ENCODE data around the gene ATXN2.
"Not testable (repeated sequence)": the region's sequence is repeated elsewhere in the genome, so short reads cannot be mapped to it uniquely, and the experiment has no call there.

Gene ATXN2

DNA sequence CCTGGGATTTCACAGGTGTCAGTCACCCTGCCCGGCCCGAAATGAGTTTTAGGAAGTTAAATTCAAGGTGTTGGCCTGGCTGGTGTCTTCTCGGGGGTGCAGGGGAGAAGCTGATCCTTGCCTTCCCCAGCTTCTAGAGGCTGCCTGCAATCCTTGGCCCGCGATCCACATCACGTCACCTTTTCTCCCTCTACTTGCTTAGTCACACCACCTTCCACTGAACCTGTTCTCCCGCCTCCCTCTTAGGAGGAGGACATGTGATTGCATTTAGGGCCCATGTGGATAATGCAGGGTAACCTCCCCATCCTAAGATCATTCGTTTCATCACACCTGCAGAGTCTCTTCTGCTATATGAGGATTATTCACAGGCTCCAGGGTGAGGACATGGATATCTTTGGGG lies 25.4 kb upstream of the ATXN2 start:
- Histone ChIP-seq H3K36me3 (no peaks in the 10 kb centered on the region), H3K9me3 (no peaks in the 10 kb centered on the region), H3K4me1 (no peaks in the 10 kb centered on the region), H3K27ac (no peak overlapping the region), H3K27me3 (no peaks in the 10 kb centered on the region), H3K4me3 (no peak overlapping the region)
- intact Hi-C loops (cut with DNase I; ENCODE audit: low total_unique reads), result no loop called here
- TF ChIP-seq, protein P1, sequence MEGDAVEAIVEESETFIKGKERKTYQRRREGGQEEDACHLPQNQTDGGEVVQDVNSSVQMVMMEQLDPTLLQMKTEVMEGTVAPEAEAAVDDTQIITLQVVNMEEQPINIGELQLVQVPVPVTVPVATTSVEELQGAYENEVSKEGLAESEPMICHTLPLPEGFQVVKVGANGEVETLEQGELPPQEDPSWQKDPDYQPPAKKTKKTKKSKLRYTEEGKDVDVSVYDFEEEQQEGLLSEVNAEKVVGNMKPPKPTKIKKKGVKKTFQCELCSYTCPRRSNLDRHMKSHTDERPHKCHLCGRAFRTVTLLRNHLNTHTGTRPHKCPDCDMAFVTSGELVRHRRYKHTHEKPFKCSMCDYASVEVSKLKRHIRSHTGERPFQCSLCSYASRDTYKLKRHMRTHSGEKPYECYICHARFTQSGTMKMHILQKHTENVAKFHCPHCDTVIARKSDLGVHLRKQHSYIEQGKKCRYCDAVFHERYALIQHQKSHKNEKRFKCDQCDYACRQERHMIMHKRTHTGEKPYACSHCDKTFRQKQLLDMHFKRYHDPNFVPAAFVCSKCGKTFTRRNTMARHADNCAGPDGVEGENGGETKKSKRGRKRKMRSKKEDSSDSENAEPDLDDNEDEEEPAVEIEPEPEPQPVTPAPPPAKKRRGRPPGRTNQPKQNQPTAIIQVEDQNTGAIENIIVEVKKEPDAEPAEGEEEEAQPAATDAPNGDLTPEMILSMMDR (IDR thresholded peaks at IDR 0.05), result no peak
- no peak for DNase-seq

DNA sequence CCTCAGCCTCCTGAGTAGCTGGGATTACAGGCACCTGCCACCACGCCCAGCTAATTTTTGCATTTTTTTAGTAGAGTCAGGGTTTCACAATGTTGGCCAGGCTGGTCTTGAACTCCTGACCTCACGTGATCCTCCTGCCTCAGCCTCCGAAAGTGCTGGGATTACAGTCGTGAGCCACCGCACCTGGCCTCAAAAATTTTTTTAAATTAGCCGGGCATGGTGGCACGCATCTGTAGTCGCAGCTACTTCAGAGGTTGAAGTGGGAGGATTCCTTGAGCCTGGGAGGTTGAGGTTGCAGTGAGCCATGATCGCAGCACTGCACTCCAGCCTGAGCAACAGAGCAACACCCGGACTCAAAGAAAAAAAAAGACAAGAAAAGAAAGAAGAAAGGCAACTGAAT lies 18.7 kb upstream of the ATXN2 start:
- H3K4me1 ChIP-seq; H3K27me3 ChIP-seq; intact Hi-C loops (cut with DNase I; ENCODE audit: low total_unique reads); H3K36me3 ChIP-seq; H3K27ac ChIP-seq; H3K4me3 ChIP-seq; DNase-seq; H3K9me3 ChIP-seq: not testable (repeated sequence)

DNA sequence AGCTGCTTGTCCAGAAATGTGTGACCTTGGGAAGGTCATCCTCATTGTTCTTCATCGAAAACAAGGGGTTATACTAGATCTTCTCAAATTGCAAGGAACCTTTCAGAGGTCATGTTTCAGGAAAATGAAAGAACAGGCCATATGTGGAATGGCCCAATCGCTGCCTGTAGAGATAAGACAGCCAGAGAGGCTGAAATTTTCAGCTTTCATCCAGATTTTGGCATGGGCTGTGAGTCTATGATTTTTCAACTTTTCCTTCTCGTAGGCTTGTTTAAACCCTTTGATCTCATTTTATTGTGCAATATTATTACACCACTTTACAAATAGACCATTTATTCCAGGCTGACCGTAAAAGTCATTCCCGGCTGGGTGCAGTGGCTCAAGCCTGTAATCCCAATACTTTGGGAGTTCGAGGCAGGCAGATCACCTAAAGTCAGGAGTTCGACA lies 17.1 kb upstream of the ATXN2 start:
- intact Hi-C loops (cut with DNase I; ENCODE audit: low total_unique reads), result no loop called here
- TF ChIP-seq, protein P1 (IDR thresholded peaks at IDR 0.05), result no peak
- DNase-seq, result no peak
- Histone ChIP-seq H3K27me3 (no peaks in the 10 kb centered on the region), H3K4me3 (no peak overlapping the region), H3K36me3 (no peaks in the 10 kb centered on the region), H3K4me1 (no peaks in the 10 kb centered on the region), H3K9me3 (no peaks in the 10 kb centered on the region), H3K27ac (no peak overlapping the region)

DNA sequence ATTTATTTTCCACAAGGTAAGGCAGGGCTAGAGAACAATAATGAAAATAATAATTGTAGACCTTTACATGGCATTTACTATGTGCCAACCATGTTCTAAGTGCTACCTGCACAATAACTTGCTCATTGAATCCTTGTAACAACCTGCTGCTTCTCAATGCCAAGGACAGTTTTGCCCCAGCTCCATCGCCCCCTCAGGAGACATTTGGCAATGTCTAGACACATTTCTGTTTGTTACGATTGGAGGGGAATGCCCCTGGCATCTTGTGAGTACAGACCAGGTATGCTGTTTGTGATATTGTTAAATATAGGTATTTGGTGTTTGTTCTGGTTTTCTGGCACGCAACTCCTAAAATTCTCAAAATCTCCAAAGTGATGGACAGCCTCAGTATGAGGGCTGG lies 8.1 kb upstream of the ATXN2 start:
- Histone ChIP-seq H3K4me3 (no peak overlapping the region), H3K27me3 (no peaks in the 10 kb centered on the region), H3K9me3 (no peaks in the 10 kb centered on the region), H3K27ac (no peak overlapping the region), H3K36me3 (no peaks in the 10 kb centered on the region), H3K4me1 (no peaks in the 10 kb centered on the region)
- TF ChIP-seq, protein P1 (IDR thresholded peaks at IDR 0.05), result no peak
- intact Hi-C loops (cut with DNase I; ENCODE audit: low total_unique reads), result no loop called here
- no peak for DNase-seq

DNA sequence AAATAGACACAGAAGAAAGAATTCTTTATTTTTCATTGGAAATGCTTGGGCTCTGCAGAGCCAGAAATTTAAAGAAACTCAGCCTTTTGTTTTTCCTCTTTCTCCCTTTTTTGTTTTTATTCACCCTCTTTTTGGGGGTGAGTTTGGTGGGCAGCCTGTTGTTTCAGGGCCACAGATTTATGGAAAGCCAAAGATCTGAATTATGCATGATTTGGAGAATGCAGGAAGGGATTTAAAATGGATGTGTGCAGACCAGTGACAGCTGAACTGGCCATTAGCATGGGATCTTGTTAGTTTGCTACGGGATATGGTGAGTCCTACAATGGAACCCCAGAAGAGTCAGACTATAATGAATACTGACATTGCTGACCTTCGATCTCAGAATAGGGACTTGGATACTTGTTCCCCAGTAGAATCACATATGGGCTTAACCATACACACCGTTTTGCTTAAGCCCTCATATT lies 7.7 kb upstream of the ATXN2 start:
- TF ChIP-seq, protein P1 (IDR thresholded peaks at IDR 0.05), result no peak
- Histone ChIP-seq H3K4me1 (no peaks in the 10 kb centered on the region), H3K36me3 (no peaks in the 10 kb centered on the region), H3K4me3 (no peak overlapping the region), H3K9me3 (no peaks in the 10 kb centered on the region), H3K27ac (no peak overlapping the region), H3K27me3 (no peaks in the 10 kb centered on the region)
- no peak for DNase-seq
- intact Hi-C loops (cut with DNase I; ENCODE audit: low total_unique reads), result no loop called here

DNA sequence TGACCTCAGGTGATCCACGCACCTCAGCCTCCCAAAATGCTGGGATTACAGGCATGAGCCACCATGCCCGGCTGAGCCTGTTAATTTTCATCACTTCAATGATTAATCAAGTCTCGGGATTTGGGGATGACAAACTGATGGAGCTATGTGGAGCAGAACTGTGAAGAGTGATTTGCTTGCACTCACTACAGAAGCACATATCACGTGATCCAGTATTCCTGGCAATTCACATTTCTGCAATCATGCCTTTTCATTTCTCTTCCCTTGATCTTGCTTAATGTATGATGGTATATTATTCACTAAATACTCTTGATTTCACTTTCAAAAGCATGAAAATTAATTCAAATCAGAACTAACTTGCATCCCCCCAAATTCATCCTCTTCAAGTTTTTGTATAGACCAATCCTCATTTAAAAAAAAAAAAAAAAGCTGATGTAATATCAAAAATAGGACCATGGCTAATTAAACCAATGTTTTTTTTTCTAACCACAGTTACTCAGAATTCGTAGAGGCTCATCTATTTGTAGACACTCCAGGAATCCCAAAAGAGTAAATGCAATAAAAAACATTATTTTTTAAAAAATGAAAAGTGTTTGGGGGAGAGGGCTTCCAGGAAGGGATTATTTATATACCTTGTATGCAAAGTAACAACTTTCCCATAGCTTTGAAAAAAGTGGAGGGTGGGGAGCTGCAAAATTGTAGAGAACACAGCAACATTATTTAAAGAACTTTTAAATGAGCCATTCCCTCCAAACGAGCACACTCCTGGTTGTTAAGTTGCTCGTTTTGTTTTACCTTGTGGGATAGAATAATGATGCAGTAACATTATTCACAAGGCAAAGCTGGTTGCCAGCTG lies 7.0 kb upstream of the ATXN2 start:
- H3K36me3 ChIP-seq, result no peaks in the 10 kb centered on the region
- no peaks in the 10 kb centered on the region for H3K4me1 ChIP-seq
- no peaks in the 10 kb centered on the region for H3K9me3 ChIP-seq
- H3K27ac ChIP-seq, result no peak overlapping the region
- intact Hi-C loops (cut with DNase I; ENCODE audit: low total_unique reads), result no loop called here
- no peaks in the 10 kb centered on the region for H3K27me3 ChIP-seq
- TF ChIP-seq, protein P1 (IDR thresholded peaks at IDR 0.05), result no peak
- no peak for DNase-seq
- no peak overlapping the region for H3K4me3 ChIP-seq

DNA sequence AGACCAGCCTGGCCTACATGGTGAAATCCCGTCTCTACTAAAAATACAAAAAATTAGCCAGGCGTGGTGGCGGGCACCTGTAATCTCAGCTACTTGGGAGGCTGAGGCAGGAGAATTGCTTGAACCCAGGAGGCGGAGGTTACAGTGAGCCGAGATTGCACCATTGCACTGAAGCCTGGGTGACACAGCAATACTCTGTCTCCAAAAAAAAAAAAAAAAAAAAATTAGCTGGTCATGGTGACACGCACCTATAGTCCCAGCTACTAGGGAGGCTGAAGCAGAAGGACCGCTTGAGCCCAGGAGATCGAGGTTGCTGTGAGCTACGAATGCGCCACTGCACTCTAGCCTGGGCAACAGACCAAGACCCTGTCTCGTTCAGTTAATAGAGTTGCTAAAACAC lies 3.7 kb upstream of the ATXN2 start:
- H3K4me1 ChIP-seq; H3K4me3 ChIP-seq; H3K27ac ChIP-seq; H3K27me3 ChIP-seq; DNase-seq; H3K36me3 ChIP-seq; intact Hi-C loops (cut with DNase I; ENCODE audit: low total_unique reads); H3K9me3 ChIP-seq: not testable (repeated sequence)
